ENCODE measurements around the gene C20orf141.
"Not testable (repeated sequence)": the region's sequence is repeated elsewhere in the genome, so short reads cannot be mapped to it uniquely, and the experiment has no call there.

C20orf141 gene

GRCh38 chr20:2799688-2800520, 14.9 kb upstream of the C20orf141 start:
- DNase-seq = no peak

- DNase-seq = no peak
These were observed 14.1 kb upstream of the C20orf141 start, which contains the start of gene CPXM1 for GRCh38 chr20:2800521-2801285. Gene CPXM1, minus strand, starts transcription at chr20:2800627. Its CDS starts 55 bp downstream, at chr20:2800572.

- no peak for DNase-seq
These were observed 13.5 kb upstream of the C20orf141 start for GRCh38 chr20:2801286-2801728.

- DNase-seq = no peak
These were observed 10.6 kb upstream of the C20orf141 start for GRCh38 chr20:2804041-2804828.

GRCh38 chr20:2804852-2805688, 9.7 kb upstream of the C20orf141 start:
- no peak for DNase-seq

GRCh38 chr20:2805689-2806350, 9.0 kb upstream of the C20orf141 start:
- DNase-seq = no peak

- no peak for DNase-seq
These were observed 8.5 kb upstream of the C20orf141 start for GRCh38 chr20:2806351-2806701.

GRCh38 chr20:2807019-2807418, 7.8 kb upstream of the C20orf141 start:
- DNase-seq = no peak

GRCh38 chr20:2807929-2808328, 6.9 kb upstream of the C20orf141 start:
- DNase-seq = not testable (repeated sequence)

- DNase-seq = no peak
These were observed 5.1 kb upstream of the C20orf141 start for GRCh38 chr20:2809690-2810089.

- no peak for DNase-seq
These were observed 2.6 kb upstream of the C20orf141 start for GRCh38 chr20:2812189-2812588.

- DNase-seq = no peak
These were observed 711 bp upstream of the C20orf141 start for GRCh38 chr20:2814076-2814475.

- no peak for DNase-seq
These were observed 584 bp downstream of the C20orf141 start for GRCh38 chr20:2815242-2815900.

GRCh38 chr20:2816030-2816582, 1.3 kb downstream of the C20orf141 start, which contains the start of gene TMEM239:
Gene TMEM239, plus strand, starts transcription at chr20:2816364. Its CDS starts 191 bp downstream, at chr20:2816555.
- no peak for DNase-seq

GRCh38 chr20:2816583-2817340, 2.0 kb downstream of the C20orf141 start:
- no peak for DNase-seq

- DNase-seq = no peak
These were observed 2.5 kb downstream of the C20orf141 start for GRCh38 chr20:2817341-2817726.

GRCh38 chr20:2817891-2818595, 3.3 kb downstream of the C20orf141 start:
- no peak for DNase-seq

GRCh38 chr20:2820084-2820895, 5.5 kb downstream of the C20orf141 start:
- DNase-seq = no peak
